Neutrophil (primary cell): Measurements from ENCODE around the gene EN1.

ENCODE experiments used
- H3K27ac ChIP-seq: fragments of 200-600 bp; sonication (generic); 2 replicates; pipeline ENCODE4 v1.5.1; 2016; ENCODE audit warnings: mild to moderate bottlenecking, moderate library complexity
- H3K27me3 ChIP-seq: fragments of 200-600 bp; sonication (generic); 2 replicates; pipeline ENCODE4 v1.6.0; 2016; ENCODE audit warnings: mild to moderate bottlenecking
- H3K36me3 ChIP-seq: fragments of 200-600 bp; sonication (generic); 2 replicates; pipeline ENCODE4 v1.5.1; 2017
- H3K4me1 ChIP-seq, 2 experiments: fragments of 200-600 bp in 1 of 2; sonication (generic) in 1 of 2; 1 replicate in 1 of 2; 2 replicates in 1 of 2; pipeline versions ENCODE4 v1.5.1 to v1.6.1; 2013 to 2016; ENCODE audit warnings: low read depth in 1 of 2, low read length in 1 of 2, mild to moderate bottlenecking in 1 of 2, moderate library complexity in 1 of 2; ENCODE audit not compliant: control insufficient read depth in 1 of 2, insufficient read depth in 1 of 2
- H3K4me3 ChIP-seq, 2 experiments: fragments of 200-600 bp in 1 of 2; sonication (generic) in 1 of 2; 1 replicate in 1 of 2; 2 replicates in 1 of 2; pipeline ENCODE4 v1.5.1; 2013 to 2016; ENCODE audit warnings: low read depth in 1 of 2, low read length in 1 of 2, mild to moderate bottlenecking in 1 of 2, moderate library complexity in 1 of 2
- H3K9me3 ChIP-seq: fragments of 200-600 bp; sonication (generic); 2 replicates; pipeline ENCODE4 v1.5.1; 2016
- TF ChIP-seq, protein P1 (sequence below): fragments of 200-600 bp; sonication (generic); IDR thresholded peaks from 2 replicates; pipeline ENCODE4 v1.5.1; 2016; ENCODE audit warnings: antibody characterized with exemption

Gene EN1

DNA sequence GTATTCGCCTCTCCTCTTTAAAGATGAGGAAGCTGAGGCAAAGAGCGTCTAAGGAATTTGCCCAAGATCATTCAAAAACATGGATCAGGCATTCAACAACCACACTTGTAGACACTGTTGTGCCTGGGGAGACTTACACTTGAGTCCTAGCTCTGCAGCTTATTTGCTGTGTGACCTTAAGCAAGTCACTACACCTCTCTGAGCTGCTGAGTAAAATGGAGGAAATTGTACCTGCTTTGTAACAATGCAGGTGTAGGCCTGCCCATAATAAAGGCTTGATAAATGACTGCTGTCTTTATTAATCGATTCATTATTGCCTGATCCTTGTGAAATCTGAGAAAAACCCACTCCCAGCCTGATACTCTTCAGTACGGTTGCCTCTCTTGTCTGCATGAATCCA is 30.8 kb downstream of the EN1 start:
- H3K27me3 ChIP-seq = peaks cover 94% of the 10 kb centered on the region
- TF ChIP-seq, protein P1, sequence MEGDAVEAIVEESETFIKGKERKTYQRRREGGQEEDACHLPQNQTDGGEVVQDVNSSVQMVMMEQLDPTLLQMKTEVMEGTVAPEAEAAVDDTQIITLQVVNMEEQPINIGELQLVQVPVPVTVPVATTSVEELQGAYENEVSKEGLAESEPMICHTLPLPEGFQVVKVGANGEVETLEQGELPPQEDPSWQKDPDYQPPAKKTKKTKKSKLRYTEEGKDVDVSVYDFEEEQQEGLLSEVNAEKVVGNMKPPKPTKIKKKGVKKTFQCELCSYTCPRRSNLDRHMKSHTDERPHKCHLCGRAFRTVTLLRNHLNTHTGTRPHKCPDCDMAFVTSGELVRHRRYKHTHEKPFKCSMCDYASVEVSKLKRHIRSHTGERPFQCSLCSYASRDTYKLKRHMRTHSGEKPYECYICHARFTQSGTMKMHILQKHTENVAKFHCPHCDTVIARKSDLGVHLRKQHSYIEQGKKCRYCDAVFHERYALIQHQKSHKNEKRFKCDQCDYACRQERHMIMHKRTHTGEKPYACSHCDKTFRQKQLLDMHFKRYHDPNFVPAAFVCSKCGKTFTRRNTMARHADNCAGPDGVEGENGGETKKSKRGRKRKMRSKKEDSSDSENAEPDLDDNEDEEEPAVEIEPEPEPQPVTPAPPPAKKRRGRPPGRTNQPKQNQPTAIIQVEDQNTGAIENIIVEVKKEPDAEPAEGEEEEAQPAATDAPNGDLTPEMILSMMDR = no peak

DNA sequence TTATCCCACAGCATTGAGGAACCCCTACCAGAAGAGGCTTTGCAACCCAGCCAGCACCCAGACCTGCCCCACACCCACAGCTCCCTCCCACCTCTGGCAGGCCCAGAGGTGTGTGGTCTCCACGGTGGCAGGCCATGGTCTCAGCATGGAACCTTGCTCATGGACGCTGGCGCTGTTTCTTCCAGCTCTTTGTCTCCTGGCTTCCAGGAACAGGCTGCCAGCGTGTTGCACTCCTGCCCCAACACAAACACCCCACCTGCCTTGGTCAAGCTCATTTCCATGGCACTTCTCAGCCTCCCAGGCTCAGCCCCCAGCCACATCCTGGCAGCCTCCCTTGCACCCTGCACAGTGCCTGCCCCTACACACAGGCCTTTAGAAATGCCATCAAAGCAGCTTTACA is 31.7 kb downstream of the EN1 start:
- H3K4me1 ChIP-seq = no peaks in the 10 kb centered on the region
- H3K9me3 ChIP-seq = no peaks in the 10 kb centered on the region
- no peaks in the 10 kb centered on the region for H3K36me3 ChIP-seq
- no peak overlapping the region for H3K4me3 ChIP-seq
- H3K27me3 ChIP-seq = peaks cover 94% of the 10 kb centered on the region
- H3K27ac ChIP-seq = no peak overlapping the region
- TF ChIP-seq, protein P1 = no peak

More for the DNA sequence above, 30.8 kb downstream of the EN1 start:
- Histone ChIP-seq H3K4me1 (no peaks in the 10 kb centered on the region), H3K9me3 (no peaks in the 10 kb centered on the region), H3K27ac (no peak overlapping the region), H3K36me3 (no peaks in the 10 kb centered on the region), H3K4me3 (no peak overlapping the region)

DNA sequence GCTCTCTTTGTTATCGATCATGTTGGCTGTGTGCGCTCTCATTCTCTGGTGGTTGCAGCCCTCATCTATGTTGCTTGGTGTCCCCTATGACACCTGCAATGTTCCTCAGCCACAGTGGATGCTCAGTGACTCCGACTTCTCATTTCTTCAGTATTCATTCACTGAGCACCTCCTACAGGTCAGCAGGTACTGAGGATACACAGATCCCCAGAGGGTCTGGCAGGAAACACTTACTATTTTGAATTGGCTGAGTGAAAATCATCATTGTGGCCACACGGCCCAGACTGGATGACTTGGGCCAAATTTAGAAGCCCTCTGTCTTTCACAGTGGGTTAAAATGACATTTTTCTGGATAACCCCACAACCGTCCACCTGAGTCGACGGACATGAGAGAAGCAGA is 32.1 kb downstream of the EN1 start:
- H3K27me3 ChIP-seq = peaks cover 95% of the 10 kb centered on the region
- TF ChIP-seq, protein P1 = no peak
- H3K27ac ChIP-seq = no peak overlapping the region
- H3K9me3 ChIP-seq = no peaks in the 10 kb centered on the region
- H3K4me1 ChIP-seq = no peaks in the 10 kb centered on the region
- no peak overlapping the region for H3K4me3 ChIP-seq
- H3K36me3 ChIP-seq = no peaks in the 10 kb centered on the region

DNA sequence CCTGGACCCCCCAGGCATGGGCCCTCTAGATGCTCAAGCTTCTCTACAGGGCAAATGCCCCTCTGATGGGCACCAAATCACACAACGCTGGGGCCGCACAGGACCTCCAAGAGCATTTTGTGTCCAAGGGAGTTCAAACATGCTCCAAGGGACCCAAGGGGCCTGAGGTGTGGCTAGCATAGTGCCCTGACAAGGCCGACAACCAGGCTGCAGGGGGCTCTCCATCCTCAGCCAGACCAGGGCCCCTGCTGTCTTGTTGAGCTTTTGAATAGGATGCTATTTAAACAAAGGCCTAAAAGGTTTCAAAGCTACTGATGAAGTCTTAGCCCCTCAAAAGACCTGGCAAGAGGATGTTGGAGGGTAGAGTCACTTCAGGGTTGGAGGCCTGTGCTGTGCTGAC is 33.1 kb downstream of the EN1 start:
- no peak overlapping the region for H3K27ac ChIP-seq
- H3K9me3 ChIP-seq = no peaks in the 10 kb centered on the region
- no peak overlapping the region for H3K4me3 ChIP-seq
- H3K27me3 ChIP-seq = peaks cover 95% of the 10 kb centered on the region
- no peaks in the 10 kb centered on the region for H3K4me1 ChIP-seq
- H3K36me3 ChIP-seq = no peaks in the 10 kb centered on the region
- TF ChIP-seq, protein P1 = no peak

DNA sequence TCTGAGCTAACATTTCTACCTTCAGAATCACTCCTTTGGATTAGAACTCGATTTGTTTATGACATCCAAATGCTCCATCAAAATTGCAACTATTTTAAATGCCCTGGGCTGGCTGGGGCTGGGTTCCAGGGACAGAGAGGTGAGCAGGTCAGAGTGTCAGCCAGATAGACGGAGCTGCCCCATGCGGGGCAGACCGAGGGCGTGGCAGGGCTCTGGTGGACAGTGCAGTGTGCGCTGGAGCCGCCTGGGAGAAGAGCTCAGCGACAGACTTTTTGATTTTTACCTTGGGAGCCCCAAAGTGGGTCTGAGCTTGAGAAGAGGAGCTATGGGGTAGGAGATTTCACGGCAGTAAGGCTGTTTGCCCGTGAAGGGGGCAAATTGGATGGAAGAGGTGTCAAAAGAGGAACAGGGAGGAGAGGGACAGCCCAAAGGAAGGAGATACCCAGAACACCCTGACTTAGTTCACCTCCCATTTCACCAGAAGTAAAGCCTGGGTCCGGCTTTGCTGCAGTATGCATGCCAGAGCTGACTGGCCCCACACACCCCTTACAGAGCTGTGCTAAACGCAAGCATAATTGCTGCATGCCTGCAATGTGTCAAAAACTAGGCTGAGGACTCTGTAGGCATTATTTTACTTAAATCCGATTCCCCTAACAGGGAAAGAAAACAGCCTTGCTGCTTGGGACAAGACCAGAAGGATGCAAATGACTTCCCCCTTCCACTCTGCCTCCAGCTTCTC is 33.7 kb downstream of the EN1 start:
- Histone ChIP-seq H3K27ac (no peak overlapping the region), H3K36me3 (no peaks in the 10 kb centered on the region), H3K4me3 (no peak overlapping the region), H3K9me3 (no peaks in the 10 kb centered on the region), H3K4me1 (no peaks in the 10 kb centered on the region), H3K27me3 (peaks cover 96% of the 10 kb centered on the region)
- TF ChIP-seq, protein P1 = no peak
